ENCODE data around the gene MGAT5.

Gene MGAT5

DNA sequence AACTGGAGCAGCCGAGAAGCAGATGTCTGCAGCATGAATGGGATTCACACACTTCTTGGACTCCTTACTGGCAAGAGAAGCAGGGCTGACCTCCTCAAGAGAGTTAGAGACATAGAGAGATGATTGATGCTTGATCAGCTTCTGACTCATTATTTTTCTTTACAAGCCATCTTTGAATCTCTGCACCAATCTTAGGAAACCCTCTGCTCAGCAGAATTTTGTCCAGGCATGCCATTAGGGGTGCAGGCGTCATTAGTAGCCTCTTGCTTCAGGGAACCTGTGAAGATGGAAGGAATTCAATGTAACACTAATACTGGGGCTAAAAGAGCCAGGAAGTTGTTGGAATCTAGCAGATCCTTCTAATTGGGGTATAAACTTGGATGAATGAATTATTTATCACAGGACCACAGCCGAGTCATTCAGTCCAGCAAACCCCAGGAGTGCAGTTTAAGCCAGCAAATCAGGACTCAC is 151.8 kb downstream of the MGAT5 start:
- no peak for ATAC-seq
- Mint-ChIP-seq H3K4me3 (no peak overlapping the region), H3K27me3 (no peaks in the 10 kb centered on the region), H3K9me3 (no peaks in the 10 kb centered on the region), H3K4me1 (peaks cover 23% of the 10 kb centered on the region), H3K27ac (peak overlapping the region in 1 of 2 donors; percentile 48)
- DNase-seq: no peak

GRCh38 chr2:134406311-134406710 is 152.4 kb downstream of the MGAT5 start:
- H3K27ac Mint-ChIP-seq: no peak overlapping the region

GRCh38 chr2:134406736-134407135 is 152.9 kb downstream of the MGAT5 start:
- Mint-ChIP-seq H3K4me1 (peaks cover 34% of the 10 kb centered on the region), H3K9me3 (no peaks in the 10 kb centered on the region), H3K27me3 (no peaks in the 10 kb centered on the region), H3K4me3 (no peak overlapping the region), H3K27ac (no peak overlapping the region)
- no peak for ATAC-seq
- no peak for DNase-seq

More at GRCh38 chr2:134406311-134406710, 152.4 kb downstream of the MGAT5 start:
- ATAC-seq: no peak
- peaks cover 29% of the 10 kb centered on the region for H3K4me1 Mint-ChIP-seq
- no peaks in the 10 kb centered on the region for H3K27me3 Mint-ChIP-seq
- no peaks in the 10 kb centered on the region for H3K9me3 Mint-ChIP-seq
- H3K4me3 Mint-ChIP-seq: no peak overlapping the region
- no peak for DNase-seq

- Mint-ChIP-seq H3K27ac (no peak overlapping the region), H3K4me1 (peaks cover 40% of the 10 kb centered on the region), H3K4me3 (no peak overlapping the region), H3K27me3 (no peaks in the 10 kb centered on the region), H3K9me3 (no peaks in the 10 kb centered on the region)
- DNase-seq: no peak
- ATAC-seq: no peak
Measured at GRCh38 chr2:134407154-134407890, 153.4 kb downstream of the MGAT5 start.

DNA sequence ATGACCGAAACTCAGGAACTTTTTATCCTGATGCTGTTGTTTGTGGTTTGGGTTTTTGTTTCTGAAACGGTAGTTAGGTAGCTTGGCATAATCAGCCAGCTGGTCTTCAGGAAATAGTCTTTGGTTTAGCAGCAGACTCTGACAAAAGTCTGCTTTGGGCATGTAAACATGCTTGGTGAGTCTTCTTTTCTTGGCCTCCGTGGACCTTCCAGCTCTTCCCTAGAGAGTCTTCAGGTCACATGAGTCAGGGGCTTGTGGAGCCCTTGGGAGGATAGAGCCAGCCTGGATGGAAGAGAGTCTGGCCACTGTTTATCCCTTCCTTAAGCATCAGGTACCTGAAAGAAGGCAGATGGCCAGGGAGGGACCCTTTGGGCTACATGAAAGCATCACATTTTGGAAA is 154.5 kb downstream of the MGAT5 start:
- Mint-ChIP-seq H3K27me3 (no peaks in the 10 kb centered on the region), H3K4me1 (peaks cover 40% of the 10 kb centered on the region), H3K9me3 (no peaks in the 10 kb centered on the region), H3K27ac (no peak overlapping the region), H3K4me3 (no peak overlapping the region)
- ATAC-seq: no peak
- DNase-seq: no peak

DNA sequence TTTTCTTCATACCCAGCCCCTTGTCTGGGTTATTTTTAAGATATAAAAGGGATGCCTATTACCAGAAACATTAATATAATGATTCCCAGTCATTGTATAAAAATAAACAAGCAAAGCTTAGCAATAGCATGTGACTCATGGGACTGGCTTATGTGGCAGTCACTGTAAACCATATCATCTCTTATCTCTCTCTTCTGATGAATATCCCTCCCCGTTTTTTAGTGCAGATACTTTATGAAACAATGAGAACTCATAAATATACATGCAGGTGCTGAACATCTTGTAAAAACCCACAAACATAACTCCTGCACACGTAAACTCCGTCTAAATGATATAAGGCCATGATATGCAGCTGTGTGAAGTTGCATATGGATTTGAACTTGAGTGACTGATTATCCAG is 154.9 kb downstream of the MGAT5 start:
- DNase-seq: no peak
- no peaks in the 10 kb centered on the region for H3K27me3 Mint-ChIP-seq
- H3K4me3 Mint-ChIP-seq: no peak overlapping the region
- no peaks in the 10 kb centered on the region for H3K9me3 Mint-ChIP-seq
- peaks cover 40% of the 10 kb centered on the region for H3K4me1 Mint-ChIP-seq
- no peak overlapping the region for H3K27ac Mint-ChIP-seq
- ATAC-seq: no peak

DNA sequence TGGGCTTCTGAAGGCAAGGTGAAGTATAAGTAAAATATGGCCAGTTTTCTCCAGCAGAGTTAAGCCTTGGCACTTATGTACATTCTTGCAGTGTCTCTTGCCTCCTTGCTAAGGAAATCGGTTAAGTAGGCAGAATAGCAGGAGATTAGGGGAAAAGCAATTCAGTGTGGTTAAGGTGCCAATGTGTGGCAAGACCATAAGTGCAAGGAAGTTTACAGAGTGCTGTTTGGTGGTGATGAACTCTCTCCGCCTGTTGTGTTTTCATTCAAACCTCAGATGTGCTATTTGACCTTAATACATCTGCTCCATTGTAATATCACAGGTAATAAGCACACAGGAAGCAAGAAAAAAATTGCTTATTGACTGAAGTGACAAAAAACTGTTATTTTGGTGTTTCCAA is 156.1 kb downstream of the MGAT5 start:
- Mint-ChIP-seq H3K27ac (no peak overlapping the region), H3K27me3 (no peaks in the 10 kb centered on the region), H3K4me1 (peaks cover 40% of the 10 kb centered on the region), H3K9me3 (no peaks in the 10 kb centered on the region), H3K4me3 (no peak overlapping the region)
- DNase-seq (no peak), ATAC-seq (no peak)

- no peaks in the 10 kb centered on the region for H3K27me3 Mint-ChIP-seq
- no peaks in the 10 kb centered on the region for H3K9me3 Mint-ChIP-seq
- DNase-seq (no peak), ATAC-seq (no peak)
- H3K4me3 Mint-ChIP-seq: no peak overlapping the region
- H3K27ac Mint-ChIP-seq: no peak overlapping the region
- peaks cover 40% of the 10 kb centered on the region for H3K4me1 Mint-ChIP-seq
Measured at GRCh38 chr2:134410831-134411231, 157.0 kb downstream of the MGAT5 start.

DNA sequence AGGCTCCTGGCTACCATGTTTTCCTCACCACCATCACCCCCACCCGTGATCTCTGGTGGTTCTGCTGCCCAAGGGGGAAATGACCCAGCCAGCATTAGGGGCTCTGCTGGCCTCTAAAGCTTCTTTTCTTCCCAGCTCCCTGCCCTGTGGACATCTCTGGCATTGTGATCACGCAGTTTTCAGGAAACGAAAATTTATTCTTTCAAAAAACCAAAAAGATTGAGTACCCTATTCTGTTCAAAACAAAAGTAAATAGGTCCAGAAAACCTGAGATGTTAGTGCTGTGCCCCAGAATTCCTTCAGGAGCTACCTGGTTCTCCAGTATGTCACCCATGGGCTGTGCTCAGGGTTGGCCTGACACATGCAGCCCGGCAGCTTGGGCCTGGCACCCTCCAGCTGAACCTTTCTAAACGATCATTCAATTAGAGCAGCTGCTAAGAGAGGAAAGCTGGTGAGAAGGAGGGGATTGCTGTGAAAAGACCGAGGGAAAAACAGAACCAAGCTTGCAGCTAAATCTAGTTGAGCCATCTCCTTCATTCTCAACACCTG is 157.5 kb downstream of the MGAT5 start:
- Mint-ChIP-seq H3K4me1 (peaks cover 40% of the 10 kb centered on the region), H3K4me3 (no peak overlapping the region), H3K9me3 (no peaks in the 10 kb centered on the region), H3K27ac (no peak overlapping the region), H3K27me3 (no peaks in the 10 kb centered on the region)
- ATAC-seq: no peak
- no peak for DNase-seq

GRCh38 chr2:134411828-134412638 is 158.2 kb downstream of the MGAT5 start:
- ATAC-seq (peak; percentile 99), DNase-seq (peak; percentile 67 to 77)
- Mint-ChIP-seq H3K4me1 (peaks cover 40% of the 10 kb centered on the region), H3K27ac (no peak overlapping the region), H3K27me3 (no peaks in the 10 kb centered on the region), H3K4me3 (no peak overlapping the region), H3K9me3 (no peaks in the 10 kb centered on the region)

DNA sequence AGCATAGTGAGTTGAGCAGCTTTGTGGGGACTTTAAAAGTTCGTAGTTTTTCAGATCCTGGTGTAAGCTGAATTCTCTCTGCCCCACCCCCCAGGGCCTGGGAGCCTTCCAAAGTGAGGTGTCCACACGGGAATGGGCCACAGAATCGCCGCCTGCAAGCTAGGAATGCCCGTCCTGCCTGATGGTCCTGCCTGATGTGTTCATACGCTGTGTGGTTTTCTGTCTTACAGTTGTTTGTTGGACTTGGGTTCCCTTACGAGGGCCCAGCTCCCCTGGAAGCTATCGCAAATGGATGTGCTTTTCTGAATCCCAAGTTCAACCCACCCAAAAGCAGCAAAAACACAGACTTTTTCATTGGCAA is 158.7 kb downstream of the MGAT5 start:
- Mint-ChIP-seq H3K27ac (no peak overlapping the region), H3K9me3 (no peaks in the 10 kb centered on the region)
- no peak for ATAC-seq

DNA sequence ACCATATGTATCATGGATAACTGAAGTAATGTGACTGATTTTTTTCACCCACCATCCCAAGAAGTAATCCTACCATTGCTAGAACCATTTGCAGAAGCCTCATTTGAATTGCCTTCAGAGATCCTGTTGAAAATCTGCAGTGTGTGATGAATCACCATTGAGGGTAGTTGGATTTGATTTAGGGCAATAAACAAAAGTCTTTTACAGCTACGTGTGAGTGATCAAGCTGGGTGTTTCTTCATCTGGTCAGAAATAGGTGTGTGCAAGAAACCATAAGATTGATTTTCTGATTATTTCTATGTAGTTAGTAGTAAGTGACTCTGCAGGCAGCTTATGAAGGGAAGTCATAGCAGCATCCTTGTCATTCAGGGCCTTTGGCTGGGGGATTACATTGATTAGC is 159.6 kb downstream of the MGAT5 start:
- Mint-ChIP-seq H3K4me3 (no peak overlapping the region), H3K27me3 (no peaks in the 10 kb centered on the region), H3K4me1 (peaks cover 36% of the 10 kb centered on the region), H3K9me3 (no peaks in the 10 kb centered on the region), H3K27ac (no peak overlapping the region)
- no peak for DNase-seq
- ATAC-seq: no peak

More for the DNA sequence above, 158.7 kb downstream of the MGAT5 start:
- Mint-ChIP-seq H3K27me3 (no peaks in the 10 kb centered on the region), H3K4me1 (peaks cover 40% of the 10 kb centered on the region), H3K4me3 (no peak overlapping the region)
- DNase-seq: no peak

DNA sequence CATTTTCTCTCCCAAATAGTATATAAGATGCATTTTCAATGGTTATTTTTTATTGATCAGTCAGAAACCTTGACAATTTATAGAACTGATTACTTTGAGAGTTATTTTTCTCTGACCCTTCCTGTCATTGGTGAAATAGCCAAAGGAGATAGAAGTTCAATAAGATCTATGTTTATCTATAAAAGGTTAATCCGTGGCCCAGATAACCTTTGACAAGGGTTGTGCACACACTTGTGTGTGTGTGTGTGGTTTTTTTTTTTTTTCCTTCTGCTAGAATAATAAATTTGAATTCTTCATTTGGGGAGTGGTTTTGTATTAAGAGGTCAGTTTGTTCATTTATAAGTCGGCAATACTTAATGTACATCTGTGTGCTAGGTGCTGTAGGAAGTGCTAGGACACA is 160.0 kb downstream of the MGAT5 start:
- no peaks in the 10 kb centered on the region for H3K27me3 Mint-ChIP-seq
- no peak for DNase-seq
- H3K4me3 Mint-ChIP-seq: no peak overlapping the region
- ATAC-seq: no peak
- H3K27ac Mint-ChIP-seq: no peak overlapping the region
- H3K4me1 Mint-ChIP-seq: peaks cover 35% of the 10 kb centered on the region
- no peaks in the 10 kb centered on the region for H3K9me3 Mint-ChIP-seq

- Mint-ChIP-seq H3K27ac (no peak overlapping the region), H3K9me3 (no peaks in the 10 kb centered on the region), H3K4me3 (no peak overlapping the region), H3K4me1 (peaks cover 20% of the 10 kb centered on the region), H3K27me3 (no peaks in the 10 kb centered on the region)
- no peak for ATAC-seq
- DNase-seq: no peak
Measured at GRCh38 chr2:134416018-134416417, 162.1 kb downstream of the MGAT5 start.

- Mint-ChIP-seq H3K9me3 (no peaks in the 10 kb centered on the region), H3K4me3 (no peak overlapping the region), H3K27me3 (no peaks in the 10 kb centered on the region), H3K27ac (no peak overlapping the region), H3K4me1 (peaks cover 14% of the 10 kb centered on the region)
- no peak for DNase-seq
- no peak for ATAC-seq
Measured at GRCh38 chr2:134416637-134417036, 162.8 kb downstream of the MGAT5 start.

DNA sequence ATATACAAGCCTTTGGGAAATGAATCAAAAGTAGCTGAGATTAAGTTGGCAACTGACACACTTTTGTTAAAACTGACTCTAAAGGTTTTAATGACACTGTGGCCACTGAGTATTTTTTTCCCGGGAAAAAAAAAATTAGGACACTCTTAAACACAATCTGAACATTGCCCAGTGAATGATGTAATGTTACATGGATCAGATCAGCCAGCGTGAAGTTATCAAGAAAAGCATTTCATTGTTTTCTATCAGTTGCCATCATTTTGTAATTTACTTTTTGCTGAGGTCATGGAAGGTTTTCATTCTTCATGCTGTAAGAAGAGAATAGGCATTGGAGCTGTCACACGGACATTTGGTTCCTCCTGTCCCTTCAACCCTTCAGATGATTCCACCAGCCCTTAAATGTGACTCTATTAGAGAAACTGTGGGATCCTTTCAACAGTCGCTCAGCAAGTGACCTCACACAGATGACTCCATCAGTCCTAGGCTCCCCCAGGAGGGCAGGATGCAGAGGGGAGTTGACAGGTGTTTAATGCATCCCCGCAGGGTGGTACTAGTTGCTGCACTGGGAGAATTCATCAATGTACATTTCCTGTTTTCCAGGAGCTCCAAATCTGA is 164.2 kb downstream of the MGAT5 start:
- Mint-ChIP-seq H3K27ac (no peak overlapping the region), H3K4me3 (no peak overlapping the region), H3K27me3 (no peaks in the 10 kb centered on the region), H3K9me3 (no peaks in the 10 kb centered on the region), H3K4me1 (peaks cover 7% of the 10 kb centered on the region)
- ATAC-seq (no peak), DNase-seq (no peak)

All from stimulated activated naive CD8-positive, alpha-beta T cell treated with anti-CD3 and anti-CD28 coated beads, Interleukin-15, amount 100 ng/mL, for 72 hours (primary cell).